ENCODE data around the gene GFRA4.

DNA sequence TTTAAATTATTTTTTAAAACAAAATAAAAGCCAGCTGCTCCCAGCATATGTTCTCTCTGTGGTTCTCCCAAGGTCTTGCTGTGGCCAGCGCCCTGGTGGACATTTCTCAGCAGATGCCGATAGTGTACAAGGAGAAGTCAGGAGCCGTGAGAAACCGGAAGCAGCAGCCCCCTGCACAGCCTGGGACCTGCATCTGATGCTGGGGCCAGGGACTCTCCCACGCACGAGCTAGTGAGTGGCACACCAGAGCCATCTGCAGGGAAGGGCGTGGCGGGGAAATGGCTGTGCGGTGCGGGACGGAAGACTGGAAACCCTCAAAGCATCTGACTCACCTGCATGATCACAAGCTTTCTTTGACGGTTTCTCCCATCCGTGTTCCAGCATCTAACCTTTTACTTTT is 16.5 kb downstream of the GFRA4 start:
- TF ChIP-seq, protein P1, sequence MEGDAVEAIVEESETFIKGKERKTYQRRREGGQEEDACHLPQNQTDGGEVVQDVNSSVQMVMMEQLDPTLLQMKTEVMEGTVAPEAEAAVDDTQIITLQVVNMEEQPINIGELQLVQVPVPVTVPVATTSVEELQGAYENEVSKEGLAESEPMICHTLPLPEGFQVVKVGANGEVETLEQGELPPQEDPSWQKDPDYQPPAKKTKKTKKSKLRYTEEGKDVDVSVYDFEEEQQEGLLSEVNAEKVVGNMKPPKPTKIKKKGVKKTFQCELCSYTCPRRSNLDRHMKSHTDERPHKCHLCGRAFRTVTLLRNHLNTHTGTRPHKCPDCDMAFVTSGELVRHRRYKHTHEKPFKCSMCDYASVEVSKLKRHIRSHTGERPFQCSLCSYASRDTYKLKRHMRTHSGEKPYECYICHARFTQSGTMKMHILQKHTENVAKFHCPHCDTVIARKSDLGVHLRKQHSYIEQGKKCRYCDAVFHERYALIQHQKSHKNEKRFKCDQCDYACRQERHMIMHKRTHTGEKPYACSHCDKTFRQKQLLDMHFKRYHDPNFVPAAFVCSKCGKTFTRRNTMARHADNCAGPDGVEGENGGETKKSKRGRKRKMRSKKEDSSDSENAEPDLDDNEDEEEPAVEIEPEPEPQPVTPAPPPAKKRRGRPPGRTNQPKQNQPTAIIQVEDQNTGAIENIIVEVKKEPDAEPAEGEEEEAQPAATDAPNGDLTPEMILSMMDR (IDR thresholded peaks at IDR 0.05) = no peak
- TF ChIP-seq POLR2AphosphoS5 (IDR thresholded peaks at IDR 0.05; ENCODE audit: insufficient read depth in 1 of 2, low read depth in 1 of 2) (no peak), POLR2A (IDR thresholded peaks at IDR 0.05) (no peak)

All from vagina (tissue), 2 donors.